Measurements from ENCODE around the gene GLTP. TPM values are rescaled to one million over a fixed set of nuclear protein-coding genes. Genes with fewer than 3 reads are reported as not detected.

The GLTP gene
- total RNA-seq, 3 donors from 2014 or later: 38.2 to 53.1 (median 40.1) TPM

GRCh38 chr12:109844983-109845823, 35.1 kb downstream of the GLTP start:
- Histone ChIP-seq H3K27me3 (no peaks in the 10 kb centered on the region), H3K27ac (no peak overlapping the region), H3K4me3 (peak overlapping the region in 2 of 3 donors; percentile 23 to 58), H3K4me1 (no peaks in the 10 kb centered on the region), H3K9me3 (no peaks in the 10 kb centered on the region), H3K36me3 (no peaks in the 10 kb centered on the region)
- intact Hi-C loops (cut with DNase I; ENCODE audit: low total_unique reads): loop anchor here (10.0 kb wide), 1 partner anchor 1640 kb away; no protein-coding TSS in a partner anchor
- DNase-seq (ENCODE audit: low spot score in 2 of 2): peak; percentile 71 to 85
- no peak for TF ChIP-seq POLR2AphosphoS5 (IDR thresholded peaks at IDR 0.05)
- peak; percentile 83 to 98 (median 98) for TF ChIP-seq CTCF (IDR thresholded peaks at IDR 0.05)

DNA sequence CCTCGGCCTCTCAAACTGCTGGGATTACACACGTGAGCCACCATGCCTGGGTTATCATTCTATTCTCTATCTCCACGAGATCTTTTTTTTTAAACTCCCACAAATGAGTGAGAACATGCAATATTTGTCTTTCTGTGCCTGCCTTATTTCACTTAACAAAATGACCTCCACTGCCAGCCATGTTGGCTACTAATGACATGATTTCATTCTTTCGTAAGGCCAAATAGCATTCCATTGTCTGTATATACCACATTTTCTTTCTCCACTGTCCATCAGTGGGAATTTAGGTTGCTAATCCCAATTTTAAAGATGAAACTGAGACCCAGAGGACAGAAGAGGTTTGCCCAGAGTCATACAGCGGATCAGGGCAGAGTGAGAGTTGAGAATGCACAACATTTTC, 36.2 kb downstream of the GLTP start:
- TF ChIP-seq CTCF (IDR thresholded peaks at IDR 0.05) (no peak), POLR2A (IDR thresholded peaks at IDR 0.05) (no peak), POLR2AphosphoS5 (IDR thresholded peaks at IDR 0.05) (no peak)
- Histone ChIP-seq H3K9me3 (no peaks in the 10 kb centered on the region), H3K27ac (no peak overlapping the region), H3K36me3 (no peaks in the 10 kb centered on the region), H3K4me3 (no peak overlapping the region), H3K27me3 (no peaks in the 10 kb centered on the region), H3K4me1 (no peaks in the 10 kb centered on the region)
- intact Hi-C loops (cut with DNase I; ENCODE audit: low total_unique reads): loop anchor here (10.0 kb wide), 1 partner anchor 1639 kb away; no protein-coding TSS in a partner anchor
- DNase-seq (ENCODE audit: low spot score in 2 of 2): no peak

DNA sequence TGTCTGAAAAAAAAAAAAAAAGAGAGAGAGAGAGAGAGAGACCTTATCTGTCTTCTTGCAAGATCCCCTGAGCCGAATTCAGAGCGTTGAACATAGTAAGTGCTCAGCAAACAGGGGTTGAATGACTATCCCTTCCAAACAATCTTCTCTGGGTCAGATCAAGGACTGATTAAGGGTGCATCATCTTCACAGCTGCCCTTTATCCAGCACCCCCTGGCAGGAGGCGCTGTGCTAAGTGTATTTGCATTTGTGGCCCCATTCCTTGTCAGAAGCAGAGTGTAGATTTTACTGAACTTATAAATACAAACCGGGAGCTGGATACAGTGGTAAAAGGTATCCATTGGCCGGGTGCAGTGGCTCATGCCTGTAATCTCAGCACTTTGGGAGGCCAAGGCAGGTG, 38.3 kb downstream of the GLTP start:
- Histone ChIP-seq H3K9me3 (no peaks in the 10 kb centered on the region), H3K4me1 (no peaks in the 10 kb centered on the region), H3K4me3 (no peak overlapping the region), H3K27ac (no peak overlapping the region), H3K36me3 (no peaks in the 10 kb centered on the region), H3K27me3 (no peaks in the 10 kb centered on the region)
- TF ChIP-seq CTCF (IDR thresholded peaks at IDR 0.05) (no peak), POLR2A (IDR thresholded peaks at IDR 0.05) (no peak), POLR2AphosphoS5 (IDR thresholded peaks at IDR 0.05) (no peak)
- no peak for DNase-seq (ENCODE audit: low spot score in 2 of 2)
- intact Hi-C loops (cut with DNase I; ENCODE audit: low total_unique reads): loop anchor here (10.0 kb wide), 1 partner anchor 1637 kb away; no protein-coding TSS in a partner anchor

DNA sequence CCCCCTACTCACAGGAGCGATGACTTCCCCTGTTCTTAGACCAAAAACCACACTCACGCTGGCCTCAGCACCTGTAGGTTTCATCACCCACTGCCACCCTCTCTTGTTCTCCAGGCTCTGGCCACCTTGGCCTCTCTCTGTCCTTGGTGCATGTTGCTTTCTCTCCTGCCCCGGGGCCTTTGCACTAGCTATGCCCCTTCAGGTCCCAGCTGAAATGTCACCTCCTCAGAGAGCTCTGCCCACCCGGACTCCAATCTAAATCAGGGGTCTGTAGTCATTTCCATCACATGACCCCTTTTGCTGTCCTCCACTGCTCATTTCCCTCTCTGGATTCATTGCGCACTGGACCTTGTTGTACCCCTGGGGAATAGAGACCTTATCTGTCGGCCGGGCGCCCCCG, 39.0 kb downstream of the GLTP start:
- Histone ChIP-seq H3K36me3 (no peaks in the 10 kb centered on the region), H3K4me3 (no peak overlapping the region), H3K9me3 (no peaks in the 10 kb centered on the region), H3K27me3 (no peaks in the 10 kb centered on the region), H3K4me1 (no peaks in the 10 kb centered on the region), H3K27ac (no peak overlapping the region)
- intact Hi-C loops (cut with DNase I; ENCODE audit: low total_unique reads): loop anchor here (10.0 kb wide), 1 partner anchor 1637 kb away; no protein-coding TSS in a partner anchor
- no peak for DNase-seq (ENCODE audit: low spot score in 2 of 2)
- no peak for TF ChIP-seq POLR2A (IDR thresholded peaks at IDR 0.05)
- no peak for TF ChIP-seq POLR2AphosphoS5 (IDR thresholded peaks at IDR 0.05)

GRCh38 chr12:109840305-109841074, 39.9 kb downstream of the GLTP start:
- H3K4me1 ChIP-seq: no peaks in the 10 kb centered on the region
- H3K4me3 ChIP-seq: no peak overlapping the region
- peak overlapping the region in 1 of 2 donors; percentile 15 for H3K27ac ChIP-seq
- no peaks in the 10 kb centered on the region for H3K36me3 ChIP-seq
- no peaks in the 10 kb centered on the region for H3K9me3 ChIP-seq
- intact Hi-C loops (cut with DNase I; ENCODE audit: low total_unique reads): loop anchor here (10.0 kb wide), 1 partner anchor 1636 kb away; no protein-coding TSS in a partner anchor
- H3K27me3 ChIP-seq: no peaks in the 10 kb centered on the region
- DNase-seq (ENCODE audit: low spot score in 2 of 2): peak in 1 of 2 donors; percentile 48
- TF ChIP-seq CTCF (IDR thresholded peaks at IDR 0.05) (no peak), POLR2A (IDR thresholded peaks at IDR 0.05) (no peak), POLR2AphosphoS5 (IDR thresholded peaks at IDR 0.05) (no peak)
